Thoracic aorta (tissue), 2 donors: ENCODE measurements around the gene PRKAG1. TPM values are rescaled to one million over a fixed set of nuclear protein-coding genes. Genes with fewer than 3 reads are reported as not detected.

Experiments used
- ATAC-seq: fragments of 150-250 bp; one replicate; pipeline ENCODE4 v1.8.0; 2017; ENCODE audit warnings: low read depth; ENCODE audit not compliant: insufficient number of reproducible peaks, low FRiP score
- DNase-seq: peaks from one replicate; pipeline ENCODE4 v3.0.0-alpha.2; 2020; ENCODE audit warnings: low spot score
- H3K27ac ChIP-seq, 2 donors: fragments of 200-600 bp; sonication (generic); 1 replicate in 1 of 2; 2 replicates in 1 of 2; pipeline ENCODE4 v1.5.1; 2016; ENCODE audit warnings: mild to moderate bottlenecking in 2 of 2, moderate library complexity in 2 of 2
- H3K27me3 ChIP-seq: fragments of 200-600 bp; sonication (generic); replicated peaks from 2 replicates; pipeline ENCODE4 v1.6.0; 2016; ENCODE audit warnings: mild to moderate bottlenecking; ENCODE audit not compliant: insufficient read depth
- H3K36me3 ChIP-seq: fragments of 200-600 bp; sonication (generic); one replicate; pipeline ENCODE4 v1.5.1; 2016
- H3K4me1 ChIP-seq, 2 donors: fragments of 200-600 bp; sonication (generic); 1 replicate in 1 of 2; 2 replicates in 1 of 2; pipeline versions ENCODE4 v1.5.1 to v1.6.0; 2016; ENCODE audit warnings: low read depth in 2 of 2, mild to moderate bottlenecking in 1 of 2; ENCODE audit not compliant: control insufficient read depth in 1 of 2
- H3K4me3 ChIP-seq: fragments of 200-600 bp; sonication (generic); 2 replicates; pipeline ENCODE4 v1.5.1; 2016; ENCODE audit warnings: mild to moderate bottlenecking
- H3K9me3 ChIP-seq: fragments of 200-600 bp; sonication (generic); 2 replicates; pipeline ENCODE4 v1.5.1; 2016
- CTCF ChIP-seq: fragments of 200-600 bp; sonication (generic); IDR thresholded peaks from one replicate; pipeline ENCODE4 v1.5.1; 2019; ENCODE audit warnings: antibody characterized with exemption
- total RNA-seq, 2 donors: library from RNA; depleted of rRNA; stranded (reverse); fragments of >200 nt; gene quantifications; one replicate each; pipeline versions ENCODE4 v1.1.0 to v1.2.3, GENCODE V29; 2016

PRKAG1 gene
- total RNA-seq, 2 donors from 2014 or later, result 53.2 to 68.1 TPM

GRCh38 chr12:49030714-49031572 lies 12.4 kb upstream of the PRKAG1 start:
- DNase-seq (no peak), ATAC-seq (no peak)
- H3K27me3 ChIP-seq, result no peaks in the 10 kb centered on the region
- no peaks in the 10 kb centered on the region for H3K9me3 ChIP-seq
- no peak for TF ChIP-seq CTCF
- H3K27ac ChIP-seq, result no peak overlapping the region
- no peaks in the 10 kb centered on the region for H3K4me1 ChIP-seq
- no peak overlapping the region for H3K4me3 ChIP-seq
- H3K36me3 ChIP-seq, result peaks cover 75% of the 10 kb centered on the region

- TF ChIP-seq CTCF, result no peak
- no peak for DNase-seq
- H3K4me3 ChIP-seq, result no peak overlapping the region
- ATAC-seq, result no peak
- H3K27me3 ChIP-seq, result no peaks in the 10 kb centered on the region
- H3K36me3 ChIP-seq, result peaks cover 83% of the 10 kb centered on the region
- H3K9me3 ChIP-seq, result no peaks in the 10 kb centered on the region
- H3K4me1 ChIP-seq, result no peaks in the 10 kb centered on the region
- H3K27ac ChIP-seq, result no peak overlapping the region
Measured at GRCh38 chr12:49030119-49030518, 11.5 kb upstream of the PRKAG1 start.

GRCh38 chr12:49028666-49029275 lies 10.2 kb upstream of the PRKAG1 start:
- H3K36me3 ChIP-seq, result peaks cover 80% of the 10 kb centered on the region
- DNase-seq, result no peak
- no peak for ATAC-seq
- H3K4me1 ChIP-seq, result no peaks in the 10 kb centered on the region
- no peak overlapping the region for H3K27ac ChIP-seq
- H3K4me3 ChIP-seq, result no peak overlapping the region
- no peaks in the 10 kb centered on the region for H3K27me3 ChIP-seq
- no peaks in the 10 kb centered on the region for H3K9me3 ChIP-seq
- TF ChIP-seq CTCF, result no peak

- Histone ChIP-seq H3K4me1 (no peaks in the 10 kb centered on the region), H3K27ac (no peak overlapping the region), H3K27me3 (no peaks in the 10 kb centered on the region), H3K4me3 (no peak overlapping the region), H3K36me3 (peaks cover 73% of the 10 kb centered on the region), H3K9me3 (no peaks in the 10 kb centered on the region)
- ATAC-seq (no peak), DNase-seq (no peak)
- no peak for TF ChIP-seq CTCF
Measured at GRCh38 chr12:49027846-49028555, 9.4 kb upstream of the PRKAG1 start.
